IPS DF 19.7 (cell line): ENCODE measurements around the gene F10.

Source experiments
- DNase-seq: peaks from one replicate; pipeline ENCODE4 v3.0.0-alpha.2; 2013; ENCODE audit warnings: low read depth, low spot score

F10 gene

DNA sequence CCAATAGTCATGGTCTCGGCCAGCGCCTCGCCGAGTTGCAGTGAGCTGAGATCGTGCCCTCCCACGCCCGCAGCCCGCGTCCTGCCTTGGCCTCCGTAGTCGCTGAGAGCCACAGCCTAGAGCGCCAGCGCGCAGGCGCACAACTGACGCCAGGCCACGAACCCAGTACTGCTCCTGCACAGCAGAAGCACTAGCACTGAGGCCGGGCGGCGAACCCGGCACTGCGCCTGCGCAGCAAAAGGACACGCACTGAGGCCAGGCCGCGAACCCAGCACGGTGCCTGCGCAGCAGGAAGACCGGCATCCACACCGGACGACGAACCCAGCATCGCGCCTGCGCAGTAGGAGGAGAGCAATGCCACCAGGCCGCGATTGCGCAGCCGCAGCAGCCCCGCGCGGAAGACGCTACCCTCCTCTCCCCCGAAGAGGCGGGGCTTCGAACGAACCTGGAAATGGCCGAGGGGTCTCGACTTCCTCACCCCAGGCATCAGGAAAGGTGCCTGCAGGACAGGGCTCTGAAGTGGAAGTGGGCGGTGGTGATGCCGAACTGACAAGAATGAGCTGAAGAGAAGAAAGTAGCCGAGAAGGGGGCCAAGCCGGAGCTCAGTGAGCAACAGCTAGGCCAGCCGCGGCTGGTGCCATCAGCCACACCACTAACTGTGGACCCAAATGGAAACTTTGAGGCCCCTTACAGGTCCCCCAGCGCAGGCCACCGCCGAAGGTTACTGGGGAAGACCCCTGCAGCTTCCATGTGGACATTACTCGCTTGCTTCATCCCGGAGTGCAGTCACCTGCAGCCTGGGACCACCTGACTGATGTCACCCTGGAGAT, 7.5 kb downstream of the F10 start:
- DNase-seq: no peak

DNA sequence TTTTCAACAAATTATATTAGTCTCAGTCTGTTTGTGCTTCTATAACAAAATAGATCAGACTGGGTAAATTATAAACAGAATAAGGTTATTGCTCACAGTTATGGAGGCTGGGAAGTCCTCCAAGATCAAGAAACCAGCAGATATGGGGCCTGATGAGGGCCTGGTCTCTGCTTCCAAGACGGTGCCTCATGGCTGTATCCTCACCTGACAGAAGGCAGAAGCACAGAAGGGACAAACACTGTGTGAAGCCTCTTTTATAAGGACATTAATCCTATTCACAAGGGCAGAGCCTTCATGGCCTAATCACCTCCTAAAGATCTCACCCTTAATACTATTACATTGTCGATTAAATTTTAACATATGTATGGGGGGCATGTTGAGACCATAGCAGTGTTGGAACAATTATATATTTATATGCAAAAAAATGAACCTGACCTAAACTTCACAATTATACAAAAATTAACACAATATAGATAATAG, 12.7 kb downstream of the F10 start:
- DNase-seq: no peak

DNA sequence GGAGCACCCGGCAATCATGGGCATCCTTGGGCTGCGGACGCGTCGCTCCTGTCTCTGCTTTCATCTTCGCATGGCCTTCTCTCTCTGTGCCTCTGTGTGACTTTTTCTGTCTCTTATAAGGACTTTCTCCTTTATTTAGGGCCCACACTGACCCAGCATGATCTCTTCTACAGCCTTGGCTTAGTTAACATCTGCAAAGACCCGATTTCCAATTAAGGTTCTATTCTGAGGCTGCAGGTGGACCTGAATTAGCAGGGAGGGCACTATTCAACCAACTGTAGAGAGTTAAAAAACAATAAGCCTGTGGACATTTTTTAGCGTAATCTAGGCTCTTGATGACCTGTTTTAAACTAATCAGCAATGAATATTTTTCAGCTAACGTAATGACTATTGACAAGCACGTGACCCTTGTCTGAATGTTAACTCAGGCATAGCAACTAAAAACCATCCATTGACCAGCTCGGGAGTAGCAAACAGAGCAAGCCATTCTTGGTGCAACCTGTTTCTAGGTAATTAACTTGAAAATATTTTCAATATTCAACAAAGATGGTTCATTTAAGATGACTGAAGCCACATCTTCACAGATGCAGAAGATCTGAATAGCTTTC, 15.2 kb downstream of the F10 start:
- no peak for DNase-seq

DNA sequence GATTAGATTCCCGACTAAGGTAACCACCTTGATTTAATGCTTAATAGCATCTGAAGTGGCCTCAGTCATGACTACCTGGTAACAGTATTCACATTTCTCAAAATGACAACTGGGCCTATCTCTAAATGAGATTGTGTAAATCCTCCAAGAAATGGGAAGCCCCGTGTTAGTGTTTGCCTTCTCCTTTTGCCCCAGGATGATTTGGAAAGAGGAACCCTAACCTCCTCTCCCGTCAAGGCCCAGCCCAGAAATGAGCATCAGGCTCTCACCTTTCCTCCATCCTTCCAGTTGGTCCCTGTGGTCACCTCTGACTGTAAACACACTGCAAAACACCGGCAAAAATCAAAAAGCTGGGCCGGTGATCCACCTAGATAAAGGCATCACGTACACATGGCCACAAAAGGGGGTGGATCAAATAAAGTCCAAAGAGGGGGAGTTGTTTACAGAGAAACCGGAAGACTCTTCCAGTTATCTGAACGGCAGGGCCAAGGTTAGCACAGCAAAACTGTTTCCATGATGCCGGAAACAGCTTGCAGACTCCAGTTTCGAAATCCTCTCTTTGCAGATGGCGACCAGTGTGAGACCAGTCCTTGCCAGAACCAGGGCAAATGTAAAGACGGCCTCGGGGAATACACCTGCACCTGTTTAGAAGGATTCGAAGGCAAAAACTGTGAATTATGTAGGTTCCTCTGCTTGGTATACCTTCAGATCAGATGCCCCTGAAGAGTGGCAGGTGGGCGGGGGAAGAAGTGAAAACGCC, 16.4 kb downstream of the F10 start:
- DNase-seq: no peak

DNA sequence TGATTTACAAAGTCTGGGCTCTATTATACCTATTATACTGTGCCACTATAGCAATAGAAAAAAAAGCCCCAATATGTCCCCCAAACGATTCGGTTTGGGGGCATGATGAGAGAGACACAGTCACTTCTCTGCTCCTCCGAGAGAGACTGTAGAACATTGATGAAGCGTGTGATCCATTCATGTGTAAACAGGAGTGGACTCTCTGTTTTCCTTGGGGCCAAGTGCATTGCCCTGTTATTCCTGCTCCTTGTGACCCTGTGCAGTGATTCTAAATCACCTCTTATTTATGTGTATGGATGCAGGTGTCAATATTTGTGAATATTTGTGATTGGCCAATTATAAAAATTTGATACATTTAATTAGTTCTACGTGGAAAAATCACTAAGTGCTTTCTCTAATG, 17.0 kb downstream of the F10 start:
- no peak for DNase-seq

DNA sequence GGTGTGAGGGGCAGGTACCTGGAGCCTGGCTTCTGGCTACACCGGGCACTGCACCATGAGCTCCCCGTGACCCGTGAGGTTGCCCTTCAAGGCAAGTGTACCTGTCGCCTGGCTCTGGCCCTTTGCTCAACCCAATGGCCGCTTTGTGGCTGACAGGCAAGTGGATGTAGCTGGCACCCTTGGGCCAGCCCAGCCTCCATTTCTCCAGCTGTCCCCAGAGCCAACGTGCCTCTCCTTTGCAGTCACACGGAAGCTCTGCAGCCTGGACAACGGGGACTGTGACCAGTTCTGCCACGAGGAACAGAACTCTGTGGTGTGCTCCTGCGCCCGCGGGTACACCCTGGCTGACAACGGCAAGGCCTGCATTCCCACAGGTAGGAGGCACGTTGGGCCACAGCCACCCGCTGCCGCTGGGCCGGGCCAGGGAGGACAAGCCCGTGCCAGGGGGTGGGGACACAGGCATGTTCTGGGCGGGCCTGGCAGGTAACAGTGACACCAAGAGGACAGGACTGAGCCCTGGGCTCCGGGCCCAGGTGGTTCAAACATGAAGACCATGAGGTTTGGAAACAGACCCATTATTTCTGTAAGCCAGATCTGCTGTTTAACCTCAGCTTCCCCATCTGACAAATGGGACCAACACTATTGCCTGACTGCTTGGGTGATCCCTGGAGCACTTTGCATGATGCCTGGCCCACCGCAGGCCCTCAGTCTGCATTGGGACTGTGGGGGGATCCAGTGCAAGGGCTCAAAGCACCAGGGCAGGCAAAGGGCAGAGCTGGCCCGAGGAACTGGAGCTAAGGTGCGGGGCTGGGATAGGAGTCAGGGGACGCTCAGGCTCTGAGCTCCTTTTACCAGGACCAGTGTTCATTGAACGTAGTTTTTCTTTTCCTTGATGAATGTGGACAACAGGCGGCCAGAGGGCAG, 18.3 kb downstream of the F10 start:
- no peak for DNase-seq

DNA sequence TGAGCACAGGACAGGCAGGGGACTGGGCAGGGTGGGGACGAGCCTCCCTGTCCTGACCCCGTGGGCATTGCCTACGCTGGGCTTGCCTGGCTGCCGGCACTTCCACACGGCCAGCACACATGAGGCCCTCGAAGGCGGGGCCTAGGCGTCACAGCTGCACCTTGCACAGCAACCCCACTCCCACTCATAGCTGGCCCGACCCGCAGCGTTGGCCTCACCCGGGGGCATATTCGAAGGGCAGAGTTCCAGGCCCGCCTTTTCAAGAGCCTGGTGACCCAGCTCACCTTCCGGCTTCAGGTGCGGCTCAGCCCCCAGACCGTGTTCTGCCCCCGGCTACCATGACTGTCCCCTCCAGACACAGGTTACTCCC, 19.0 kb downstream of the F10 start:
- no peak for DNase-seq

DNA sequence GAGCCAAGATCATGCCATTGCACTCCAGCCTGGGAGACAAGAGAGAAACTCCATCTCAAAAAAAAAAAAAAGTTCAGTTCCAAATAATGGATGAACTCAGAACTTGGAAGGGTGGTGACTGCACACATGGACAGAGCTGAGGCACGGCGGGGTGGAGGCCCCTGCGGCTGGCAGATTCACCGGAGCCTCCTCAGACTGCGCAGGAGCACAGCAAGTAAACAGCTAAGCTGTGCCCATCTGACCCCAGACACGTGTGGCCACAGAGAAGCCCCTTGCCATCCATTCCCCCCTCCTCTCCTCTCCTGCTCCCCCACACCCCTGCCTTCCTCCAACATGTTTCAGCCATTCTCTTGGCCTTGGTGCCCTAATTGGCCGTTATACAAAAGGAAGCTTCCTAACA, 20.3 kb downstream of the F10 start:
- DNase-seq: no peak

DNA sequence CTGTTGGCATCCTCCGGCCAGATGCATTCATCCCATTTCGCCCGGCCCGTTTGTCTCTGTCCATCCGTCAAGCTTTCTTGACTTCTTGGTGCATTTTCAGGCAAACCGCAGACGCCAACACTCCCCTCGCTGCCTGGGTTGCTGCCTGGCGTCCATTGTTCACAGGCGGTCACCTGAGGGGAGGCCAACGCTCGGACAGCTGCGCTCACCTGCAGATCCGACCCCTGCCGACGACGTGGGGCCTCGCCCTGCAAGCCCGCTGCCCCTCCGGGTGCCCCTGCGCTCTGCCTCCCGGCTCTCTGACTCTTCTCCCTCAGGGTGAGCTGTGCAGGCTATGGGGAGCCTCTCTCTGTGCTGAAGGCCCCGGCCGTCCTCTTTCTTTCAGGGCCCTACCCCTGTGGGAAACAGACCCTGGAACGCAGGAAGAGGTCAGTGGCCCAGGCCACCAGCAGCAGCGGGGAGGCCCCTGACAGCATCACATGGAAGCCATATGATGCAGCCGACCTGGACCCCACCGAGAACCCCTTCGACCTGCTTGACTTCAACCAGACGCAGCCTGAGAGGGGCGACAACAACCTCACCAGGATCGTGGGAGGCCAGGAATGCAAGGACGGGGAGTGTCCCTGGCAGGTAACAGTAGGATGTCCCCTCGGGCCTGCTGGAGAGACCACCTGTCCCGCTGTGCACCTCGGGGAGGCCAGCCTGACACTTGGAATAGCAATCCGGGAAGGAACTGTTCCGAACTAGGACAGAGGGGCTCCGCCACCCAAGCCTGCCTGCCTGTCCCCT, 21.1 kb downstream of the F10 start:
- no peak for DNase-seq

DNA sequence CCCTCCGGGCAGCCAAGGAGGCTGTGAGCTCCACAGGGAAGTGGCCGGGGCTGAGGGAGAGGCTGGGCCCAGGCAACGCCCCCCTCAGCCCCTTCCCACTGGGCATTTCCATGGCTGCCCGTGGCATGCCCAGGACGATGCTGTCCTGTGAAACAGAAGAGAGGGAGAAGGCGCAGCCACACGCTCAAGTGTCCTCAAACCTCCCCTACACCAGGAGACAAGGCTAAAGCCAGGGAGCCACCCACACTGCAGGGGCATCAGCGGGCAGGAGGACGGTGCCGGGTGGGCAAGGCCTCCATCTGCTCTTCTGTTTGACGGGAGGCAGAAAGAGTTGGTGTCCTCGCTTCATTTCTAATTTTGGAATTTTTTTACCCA, 21.6 kb downstream of the F10 start:
- no peak for DNase-seq

DNA sequence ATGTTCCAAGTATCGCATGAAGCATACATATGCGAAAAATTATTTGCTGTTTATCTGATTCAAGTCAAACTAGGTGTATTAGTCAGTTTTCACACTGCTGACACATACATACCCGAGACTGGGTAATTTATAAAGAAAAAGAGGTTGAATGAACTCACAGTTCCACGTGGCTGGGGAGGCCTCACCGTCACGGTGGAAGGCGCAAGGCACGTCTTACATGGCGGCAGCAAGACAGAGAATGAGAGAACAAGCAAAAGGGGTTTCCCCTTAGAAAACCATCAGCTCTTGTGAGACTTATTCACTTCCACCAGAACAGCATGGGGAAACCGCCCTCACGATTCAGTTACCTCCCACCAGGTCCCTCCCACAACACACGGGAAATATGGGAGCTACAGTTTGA, 22.9 kb downstream of the F10 start:
- DNase-seq: no peak

DNA sequence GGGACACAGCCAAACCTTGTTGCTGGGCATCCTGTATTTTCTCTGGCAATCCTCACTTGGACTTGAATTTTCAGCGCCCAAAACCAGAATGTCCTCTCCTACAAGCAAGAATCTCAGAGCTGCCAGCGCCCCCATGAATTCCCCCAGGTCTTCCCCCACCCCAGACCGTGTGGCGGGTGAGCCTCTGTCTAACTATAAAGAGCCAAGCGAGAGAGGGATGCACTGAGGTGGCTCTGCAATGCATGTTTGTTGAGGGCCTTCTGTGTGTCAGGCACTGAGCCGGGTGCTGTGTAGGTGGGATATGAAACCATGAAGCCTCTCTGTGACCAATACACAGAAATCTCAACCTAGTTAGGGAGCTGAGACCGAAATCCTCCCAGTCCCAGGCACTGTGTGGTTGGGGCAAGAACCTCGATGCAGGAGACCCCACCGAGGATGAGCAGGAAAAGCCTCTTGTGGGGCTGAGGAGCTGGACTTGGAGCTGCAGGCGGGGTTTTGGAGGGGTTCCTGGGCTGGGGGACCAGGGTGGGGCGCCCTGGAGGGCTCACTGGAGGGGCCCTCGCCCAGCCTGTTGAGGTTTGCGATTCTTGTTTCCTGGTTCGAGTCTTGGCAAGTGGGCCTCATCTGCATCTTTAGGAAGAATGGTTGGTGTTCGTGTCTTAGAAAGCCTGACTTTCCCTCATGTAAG, 23.5 kb downstream of the F10 start:
- DNase-seq: no peak

DNA sequence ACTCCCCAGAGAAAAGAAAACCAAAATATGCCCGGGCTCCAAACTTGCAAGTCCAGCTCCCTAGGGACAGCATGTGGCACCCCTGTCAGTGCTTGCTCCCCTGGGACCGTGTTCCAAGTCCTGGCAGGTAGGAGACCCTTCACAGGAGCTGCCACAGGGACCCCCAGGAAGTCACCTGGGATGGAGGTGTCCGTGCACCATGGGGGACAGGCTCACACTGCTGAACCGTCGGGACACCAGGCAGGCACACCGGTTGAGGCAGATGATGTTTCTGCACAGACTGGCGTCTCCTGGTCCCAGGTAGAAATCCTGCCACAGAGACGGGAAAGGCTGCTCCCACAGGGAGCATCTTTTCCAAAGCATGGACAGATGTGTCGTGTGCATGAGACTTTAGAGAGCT, 24.2 kb downstream of the F10 start:
- DNase-seq: no peak

DNA sequence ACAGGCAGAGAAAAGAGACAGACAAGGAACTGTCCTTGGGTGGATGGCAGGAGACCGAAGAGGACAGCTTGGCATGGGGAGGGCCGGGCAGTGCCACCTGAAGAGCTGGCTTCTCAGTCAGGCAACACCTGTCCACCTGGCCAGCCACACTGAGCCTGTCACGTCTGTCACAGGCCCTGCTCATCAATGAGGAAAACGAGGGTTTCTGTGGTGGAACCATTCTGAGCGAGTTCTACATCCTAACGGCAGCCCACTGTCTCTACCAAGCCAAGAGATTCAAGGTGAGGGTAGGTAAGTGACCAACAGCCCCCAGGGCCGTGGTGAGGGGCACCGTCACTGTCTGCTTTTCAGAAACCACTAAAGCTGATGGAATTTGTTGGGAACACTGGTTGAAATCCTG, 24.6 kb downstream of the F10 start:
- DNase-seq: no peak

DNA sequence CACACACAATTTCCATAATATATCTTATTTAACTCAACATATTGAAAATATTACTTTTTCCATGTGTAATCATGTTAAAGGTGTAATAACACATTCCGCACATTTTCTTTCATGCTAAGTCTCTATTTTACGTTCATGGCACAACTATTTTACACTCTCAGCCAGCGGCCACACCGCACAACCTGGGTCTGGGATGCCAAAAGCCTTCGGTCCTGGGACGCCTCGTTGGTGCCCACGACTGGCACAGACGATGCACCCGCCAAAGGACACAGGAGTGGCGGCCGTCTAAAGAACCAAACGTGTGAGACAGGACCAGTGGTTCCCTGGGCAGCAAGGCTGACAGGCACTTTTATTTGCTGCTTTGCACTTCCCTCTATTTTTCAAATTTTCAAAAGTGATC, 25.8 kb downstream of the F10 start:
- DNase-seq: no peak

DNA sequence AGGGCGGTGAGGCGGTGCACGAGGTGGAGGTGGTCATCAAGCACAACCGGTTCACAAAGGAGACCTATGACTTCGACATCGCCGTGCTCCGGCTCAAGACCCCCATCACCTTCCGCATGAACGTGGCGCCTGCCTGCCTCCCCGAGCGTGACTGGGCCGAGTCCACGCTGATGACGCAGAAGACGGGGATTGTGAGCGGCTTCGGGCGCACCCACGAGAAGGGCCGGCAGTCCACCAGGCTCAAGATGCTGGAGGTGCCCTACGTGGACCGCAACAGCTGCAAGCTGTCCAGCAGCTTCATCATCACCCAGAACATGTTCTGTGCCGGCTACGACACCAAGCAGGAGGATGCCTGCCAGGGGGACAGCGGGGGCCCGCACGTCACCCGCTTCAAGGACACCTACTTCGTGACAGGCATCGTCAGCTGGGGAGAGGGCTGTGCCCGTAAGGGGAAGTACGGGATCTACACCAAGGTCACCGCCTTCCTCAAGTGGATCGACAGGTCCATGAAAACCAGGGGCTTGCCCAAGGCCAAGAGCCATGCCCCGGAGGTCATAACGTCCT, 26.4 kb downstream of the F10 start:
- DNase-seq: no peak

DNA sequence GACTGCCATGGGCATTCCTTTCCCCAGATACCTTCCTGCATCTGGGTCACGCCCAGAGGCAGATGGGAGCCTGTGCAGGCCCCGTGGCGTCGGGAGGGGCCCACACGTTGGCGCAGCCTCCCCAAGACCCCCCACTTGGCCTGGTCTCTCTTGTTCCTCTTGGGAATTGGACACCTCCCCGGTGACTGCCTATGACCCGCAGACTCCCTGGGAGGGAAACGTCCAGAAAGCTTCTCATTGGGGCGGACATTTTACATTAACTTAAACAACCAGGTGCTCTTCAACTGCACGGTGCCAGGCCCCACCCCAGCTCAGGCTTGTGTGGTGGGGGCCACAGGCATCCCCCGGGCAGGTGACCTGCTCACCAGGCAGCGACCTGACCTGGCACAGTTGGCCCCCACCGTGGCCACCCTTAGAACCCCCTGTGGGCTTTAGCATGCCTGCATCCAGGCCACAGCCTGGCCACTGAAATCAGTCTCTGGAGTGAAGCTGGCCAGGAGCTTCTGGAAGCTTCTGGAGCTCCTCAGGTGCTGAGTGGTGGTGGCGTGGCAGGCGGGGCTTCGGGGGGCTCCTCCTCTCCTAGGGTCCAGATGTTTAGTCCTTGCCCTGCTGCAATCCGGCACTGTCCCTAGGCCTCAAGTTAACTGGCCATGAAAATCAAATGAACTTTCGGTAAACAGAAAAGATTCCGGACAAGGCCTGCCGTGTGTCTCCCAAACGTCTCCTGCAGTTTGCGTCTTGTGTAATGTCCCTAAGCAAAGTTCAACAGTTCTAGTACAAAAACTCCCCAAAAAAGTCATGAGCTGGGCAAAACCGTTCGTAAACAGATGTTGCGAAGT, 27.3 kb downstream of the F10 start:
- DNase-seq: no peak

DNA sequence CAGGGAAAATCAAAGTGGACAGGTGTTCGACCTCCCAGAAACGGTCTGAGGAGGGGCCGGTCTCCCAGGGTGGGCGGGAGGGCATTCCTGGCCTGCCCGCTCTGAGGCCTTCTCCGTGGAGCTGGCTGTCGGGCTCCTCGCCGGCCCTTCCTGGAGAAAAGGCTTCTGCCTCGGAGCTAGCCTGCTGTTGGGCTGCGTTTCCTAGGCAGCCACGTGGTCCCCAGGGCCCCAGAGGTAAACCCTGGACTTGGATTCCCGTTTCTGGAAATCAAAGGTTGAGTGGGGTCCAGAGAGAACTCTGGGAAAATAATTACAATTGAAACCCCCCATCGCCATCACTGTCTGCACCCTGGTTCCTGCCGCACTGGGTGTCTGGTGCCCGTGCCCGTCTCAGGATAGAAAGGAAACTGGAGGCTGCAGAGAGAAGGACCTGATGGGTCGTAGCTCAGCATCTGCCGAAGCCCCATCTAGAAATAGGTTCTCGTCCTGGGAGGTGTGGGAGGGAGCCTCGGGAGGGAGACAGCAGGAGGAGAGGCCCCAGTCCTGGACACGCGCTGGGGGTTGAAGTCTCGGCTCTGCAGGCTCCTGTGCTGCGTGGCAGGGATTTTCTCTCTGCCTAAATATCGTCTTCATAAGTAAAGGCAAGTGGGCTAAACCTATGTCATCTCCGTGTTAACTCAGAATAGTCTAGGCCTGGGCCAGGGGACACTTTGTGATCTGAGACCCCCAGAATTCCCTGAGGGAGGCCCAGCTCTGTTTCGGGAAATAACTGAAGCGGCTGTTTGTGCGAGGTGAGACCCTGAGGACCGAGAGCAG, 28.2 kb downstream of the F10 start:
- DNase-seq: no peak
